Osteoblast (primary cell): ENCODE results near the gene MRPL39. TPM values are rescaled to one million over a fixed set of nuclear protein-coding genes. Genes with fewer than 3 reads are reported as not detected.

ENCODE experiments used
- DNase-seq: peaks from one replicate; pipeline ENCODE4 v3.0.0; 2011; ENCODE audit warnings: low spot score, mixed read lengths; ENCODE audit not compliant: insufficient read length; ENCODE audit errors: missing footprints
- H2AFZ ChIP-seq: 2 replicates; pipeline ENCODE4 v1.6.0; 2011; ENCODE audit warnings: mild to moderate bottlenecking, low read length
- H3K27ac ChIP-seq: 2 replicates; pipeline ENCODE4 v1.5.1; 2011; ENCODE audit warnings: mild to moderate bottlenecking, low read depth, low read length, moderate library complexity
- H3K27me3 ChIP-seq: 2 replicates; pipeline ENCODE4 v1.6.0; 2012; ENCODE audit warnings: mild to moderate bottlenecking, control low read depth, inconsistent platforms, low read length, moderate library complexity; ENCODE audit not compliant: insufficient read depth
- H3K36me3 ChIP-seq: 2 replicates; pipeline ENCODE4 v1.5.1; 2011; ENCODE audit warnings: mild to moderate bottlenecking, low read length, control low read depth, moderate library complexity; ENCODE audit not compliant: insufficient read depth
- H3K4me1 ChIP-seq: 2 replicates; pipeline ENCODE4 v1.5.1; 2011; ENCODE audit warnings: mild to moderate bottlenecking, low read length, control low read depth, moderate library complexity; ENCODE audit not compliant: insufficient read depth
- H3K4me2 ChIP-seq: 2 replicates; pipeline ENCODE4 v1.6.0; 2011; ENCODE audit warnings: mild to moderate bottlenecking, low read length; ENCODE audit not compliant: insufficient read depth
- H3K4me3 ChIP-seq: fragments of 200-600 bp; sonication (generic); 3 replicates; pipeline ENCODE4 v1.5.1; 2012; ENCODE audit warnings: mild to moderate bottlenecking, low read length, inconsistent platforms; ENCODE audit not compliant: insufficient read depth
- H3K79me2 ChIP-seq: 2 replicates; pipeline ENCODE4 v1.6.0; 2012; ENCODE audit warnings: mild to moderate bottlenecking, low read length, control low read depth, inconsistent platforms; ENCODE audit not compliant: insufficient read depth
- H3K9me3 ChIP-seq: 2 replicates; pipeline ENCODE4 v1.5.1; 2011; ENCODE audit warnings: low read depth, low read length, control low read depth
- H4K20me1 ChIP-seq: 2 replicates; pipeline ENCODE4 v1.6.0; 2012; ENCODE audit warnings: mild to moderate bottlenecking, low read length, control low read depth; ENCODE audit not compliant: insufficient read depth
- total RNA-seq: library from RNA; depleted of rRNA; stranded (reverse); fragments of >200 nt; gene quantifications from 2 replicates; pipeline ENCODE4 v1.2.3, GENCODE V29; 2012
- TF ChIP-seq, protein P1 (sequence below): IDR thresholded peaks from 2 replicates; pipeline ENCODE4 v1.5.1; 2011; ENCODE audit warnings: mild to moderate bottlenecking, low read depth, low read length, moderate library complexity; ENCODE audit errors: extremely low read depth

The MRPL39 gene
- 26.5 and 28.2 TPM in 2 replicates for total RNA-seq

DNA sequence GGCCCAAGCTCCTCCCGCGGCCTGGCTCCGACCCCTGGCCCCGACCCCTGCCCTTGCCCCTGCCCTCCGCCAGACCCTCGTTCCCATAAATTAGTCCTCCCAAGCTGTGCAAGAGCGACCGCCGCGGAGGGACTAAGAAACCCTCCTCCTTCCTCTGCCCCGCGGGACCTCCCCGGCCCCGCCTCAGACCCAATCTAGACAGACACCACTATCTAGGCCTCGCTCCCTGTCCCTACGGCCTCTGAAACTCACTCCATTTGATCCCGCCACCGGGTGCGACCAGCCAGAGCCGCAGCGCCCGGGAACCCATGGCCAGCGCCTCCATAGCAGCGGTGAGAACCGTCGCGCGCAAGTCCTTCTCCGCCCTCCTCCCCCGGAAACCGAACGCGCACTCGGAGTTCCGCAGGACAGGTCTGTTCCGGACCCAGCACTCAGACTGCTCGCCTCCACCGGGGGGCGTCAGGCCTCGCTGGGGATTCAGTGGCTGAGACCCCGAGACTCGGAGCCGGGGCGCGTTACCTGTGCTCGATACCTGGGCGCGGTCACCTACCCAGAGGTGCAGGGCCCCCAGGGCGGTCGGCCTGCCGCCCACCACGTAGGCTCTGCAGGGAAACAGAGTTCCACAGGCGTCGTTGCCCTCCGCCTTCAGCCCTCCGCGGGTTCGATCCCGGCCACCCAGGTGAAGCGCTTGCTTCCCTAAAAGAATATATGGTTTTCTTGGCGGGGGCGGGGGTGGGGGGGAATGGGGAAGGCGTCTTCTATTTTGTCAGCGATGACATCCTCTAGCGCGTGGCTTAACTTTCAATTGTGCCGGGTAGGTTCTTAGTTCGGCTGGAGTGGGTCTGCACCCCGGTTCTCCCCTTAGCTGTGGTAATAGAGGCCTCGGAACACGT is at the start of gene MRPL39:
MRPL39 (minus strand) TSS at position 331 of the 893 bp plus-strand sequence; CDS start at position 325, 6 bp downstream.
- Histone ChIP-seq H3K4me2 (peak within 1 kb of the TSS; percentile 100), H4K20me1 (no peaks in the 10 kb centered on the region), H3K4me1 (peaks cover 15% of the 10 kb centered on the region), H2AFZ (peak within 1 kb of the TSS; percentile 98), H3K27me3 (no peaks in the 10 kb centered on the region), H3K9me3 (no peaks in the 10 kb centered on the region), H3K4me3 (peak within 1 kb of the TSS; percentile 96), H3K27ac (peak within 1 kb of the TSS; percentile 80), H3K79me2 (peaks cover 27% of the 10 kb centered on the region), H3K36me3 (peaks cover 23% of the 10 kb centered on the region)
- peak; percentile 97 for DNase-seq
- TF ChIP-seq, protein P1, sequence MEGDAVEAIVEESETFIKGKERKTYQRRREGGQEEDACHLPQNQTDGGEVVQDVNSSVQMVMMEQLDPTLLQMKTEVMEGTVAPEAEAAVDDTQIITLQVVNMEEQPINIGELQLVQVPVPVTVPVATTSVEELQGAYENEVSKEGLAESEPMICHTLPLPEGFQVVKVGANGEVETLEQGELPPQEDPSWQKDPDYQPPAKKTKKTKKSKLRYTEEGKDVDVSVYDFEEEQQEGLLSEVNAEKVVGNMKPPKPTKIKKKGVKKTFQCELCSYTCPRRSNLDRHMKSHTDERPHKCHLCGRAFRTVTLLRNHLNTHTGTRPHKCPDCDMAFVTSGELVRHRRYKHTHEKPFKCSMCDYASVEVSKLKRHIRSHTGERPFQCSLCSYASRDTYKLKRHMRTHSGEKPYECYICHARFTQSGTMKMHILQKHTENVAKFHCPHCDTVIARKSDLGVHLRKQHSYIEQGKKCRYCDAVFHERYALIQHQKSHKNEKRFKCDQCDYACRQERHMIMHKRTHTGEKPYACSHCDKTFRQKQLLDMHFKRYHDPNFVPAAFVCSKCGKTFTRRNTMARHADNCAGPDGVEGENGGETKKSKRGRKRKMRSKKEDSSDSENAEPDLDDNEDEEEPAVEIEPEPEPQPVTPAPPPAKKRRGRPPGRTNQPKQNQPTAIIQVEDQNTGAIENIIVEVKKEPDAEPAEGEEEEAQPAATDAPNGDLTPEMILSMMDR, result peak; percentile 51

- no peaks in the 10 kb centered on the region for H3K4me1 ChIP-seq
- no peak for DNase-seq
Measured at GRCh38 chr21:25656412-25656811, 49.1 kb upstream of the MRPL39 start.

DNA sequence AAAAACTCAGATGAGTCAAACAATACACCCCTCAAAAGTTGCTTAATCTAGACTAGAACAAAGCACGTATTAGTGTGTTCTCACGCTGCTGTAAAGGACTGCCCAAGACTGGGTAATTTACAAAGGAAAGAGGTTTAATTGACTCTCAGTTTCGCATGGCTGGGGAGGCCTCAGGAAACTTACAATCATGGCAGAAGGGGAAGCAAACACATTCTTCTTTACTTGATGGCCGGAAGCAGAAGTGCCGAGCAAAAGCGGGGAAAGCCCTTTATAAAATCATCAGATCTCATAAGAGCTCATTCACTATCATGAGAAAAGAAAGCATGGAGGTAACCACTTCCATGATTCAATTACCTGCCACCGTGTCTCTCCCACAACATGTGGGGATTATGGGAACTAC is 41.9 kb upstream of the MRPL39 start:
- H3K36me3 ChIP-seq, result no peaks in the 10 kb centered on the region

More at GRCh38 chr21:25656412-25656811, 49.1 kb upstream of the MRPL39 start:
- H3K4me3 ChIP-seq, result no peak overlapping the region
- H4K20me1 ChIP-seq, result no peaks in the 10 kb centered on the region
- no peak overlapping the region for H2AFZ ChIP-seq
- TF ChIP-seq, protein P1, result no peak
- H3K27me3 ChIP-seq, result no peaks in the 10 kb centered on the region
- no peak overlapping the region for H3K27ac ChIP-seq
- no peaks in the 10 kb centered on the region for H3K9me3 ChIP-seq
- no peaks in the 10 kb centered on the region for H3K36me3 ChIP-seq
- H3K79me2 ChIP-seq, result no peaks in the 10 kb centered on the region
- H3K4me2 ChIP-seq, result no peak overlapping the region

GRCh38 chr21:25647647-25648046 is 40.4 kb upstream of the MRPL39 start:
- no peak for DNase-seq
- TF ChIP-seq, protein P1, result no peak

More for the DNA sequence above, 41.9 kb upstream of the MRPL39 start:
- no peaks in the 10 kb centered on the region for H3K9me3 ChIP-seq
- no peak for DNase-seq
- H2AFZ ChIP-seq, result no peak overlapping the region
- H3K4me3 ChIP-seq, result no peak overlapping the region
- TF ChIP-seq, protein P1, result no peak
- no peak overlapping the region for H3K4me2 ChIP-seq
- H3K79me2 ChIP-seq, result no peaks in the 10 kb centered on the region
- H3K4me1 ChIP-seq, result no peaks in the 10 kb centered on the region
- no peaks in the 10 kb centered on the region for H4K20me1 ChIP-seq
- no peaks in the 10 kb centered on the region for H3K27me3 ChIP-seq
- no peak overlapping the region for H3K27ac ChIP-seq

More at GRCh38 chr21:25647647-25648046, 40.4 kb upstream of the MRPL39 start:
- Histone ChIP-seq H4K20me1 (no peaks in the 10 kb centered on the region), H3K79me2 (no peaks in the 10 kb centered on the region), H3K36me3 (no peaks in the 10 kb centered on the region), H3K4me3 (no peak overlapping the region), H3K4me1 (no peaks in the 10 kb centered on the region), H3K27me3 (peaks cover 2% of the 10 kb centered on the region), H3K4me2 (no peak overlapping the region), H3K27ac (no peak overlapping the region), H3K9me3 (no peaks in the 10 kb centered on the region), H2AFZ (no peak overlapping the region)
